GM20431 (cell line): ENCODE measurements around the gene NTPCR.
"Not testable (repeated sequence)": the region's sequence is repeated elsewhere in the genome, so short reads cannot be mapped to it uniquely, and the experiment has no call there.

ENCODE experiments used
- in situ Hi-C: fragments of 300-500 bp; cut with MseI, MboI; formaldehyde crosslinking; loops from one replicate; pipeline ENCODE4 v1.15.0; 2020; ENCODE audit warnings: low sequenced_read_pairs; ENCODE audit not compliant: unreplicated experiment

NTPCR gene

GRCh38 chr1:233003638-233004037 is 53.2 kb downstream of the NTPCR start:
- in situ Hi-C loops = not testable (repeated sequence)

DNA sequence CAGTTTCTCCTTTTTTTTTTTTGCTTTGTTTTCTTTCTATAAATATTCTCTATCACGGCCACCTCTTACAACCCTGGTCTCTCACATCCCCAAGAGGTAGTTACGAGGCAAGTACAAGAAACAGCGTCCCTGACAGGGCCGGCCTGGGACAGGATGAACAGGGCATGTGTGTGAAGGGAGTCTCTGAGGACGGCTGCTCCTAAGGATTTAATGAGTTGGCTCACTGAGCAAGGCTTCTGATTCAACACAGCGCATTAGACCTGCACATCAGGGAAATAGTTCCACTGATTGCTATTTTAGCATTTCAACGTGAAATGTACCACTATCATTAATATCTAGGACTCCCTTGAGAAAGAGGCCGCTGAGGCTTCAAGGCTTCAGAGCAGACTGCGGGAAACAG is 54.0 kb downstream of the NTPCR start:
- in situ Hi-C loops = no loop called here

GRCh38 chr1:233005156-233005555 is 54.7 kb downstream of the NTPCR start:
- in situ Hi-C loops = no loop called here

DNA sequence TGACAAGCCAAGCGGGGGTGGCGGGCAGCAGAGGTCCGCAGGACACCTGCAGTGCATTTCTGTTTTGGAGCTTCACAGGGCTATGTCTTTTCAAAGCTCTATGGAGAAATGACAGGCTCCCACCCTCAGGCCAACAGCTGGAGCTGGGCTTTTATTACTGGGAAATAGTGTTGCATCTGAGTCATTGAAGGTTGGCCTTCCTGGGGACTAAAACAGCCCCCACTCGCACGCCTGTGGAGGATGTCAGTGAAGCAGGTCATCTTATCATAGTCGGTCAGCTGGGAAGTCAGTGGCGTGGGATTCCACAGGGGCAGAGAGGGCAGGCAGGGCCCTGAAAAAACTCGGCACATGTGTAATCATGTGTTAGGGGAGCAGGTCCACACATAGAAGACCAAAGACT is 55.3 kb downstream of the NTPCR start:
- in situ Hi-C loops = no loop called here

DNA sequence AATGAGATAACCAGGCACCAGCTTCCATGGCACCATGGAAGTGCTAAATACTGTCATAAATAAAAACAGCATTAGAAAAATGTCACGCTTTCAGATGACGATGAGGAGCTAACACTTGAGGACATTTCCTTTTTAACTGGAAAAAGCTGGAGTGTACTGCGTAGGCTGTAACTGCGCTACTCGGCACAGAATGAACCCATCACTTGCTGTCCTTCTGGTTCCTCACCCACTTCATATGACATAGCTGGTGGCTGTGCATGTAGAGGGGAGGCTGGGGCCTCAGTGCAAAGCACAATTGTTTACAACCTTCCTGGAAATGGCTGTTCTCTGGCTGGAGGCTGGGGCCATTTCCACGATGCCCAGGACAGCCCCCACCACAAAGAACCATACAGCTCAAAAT is 55.7 kb downstream of the NTPCR start:
- in situ Hi-C loops = no loop called here

- in situ Hi-C loops = no loop called here
These were observed 56.1 kb downstream of the NTPCR start for GRCh38 chr1:233006541-233006973.

DNA sequence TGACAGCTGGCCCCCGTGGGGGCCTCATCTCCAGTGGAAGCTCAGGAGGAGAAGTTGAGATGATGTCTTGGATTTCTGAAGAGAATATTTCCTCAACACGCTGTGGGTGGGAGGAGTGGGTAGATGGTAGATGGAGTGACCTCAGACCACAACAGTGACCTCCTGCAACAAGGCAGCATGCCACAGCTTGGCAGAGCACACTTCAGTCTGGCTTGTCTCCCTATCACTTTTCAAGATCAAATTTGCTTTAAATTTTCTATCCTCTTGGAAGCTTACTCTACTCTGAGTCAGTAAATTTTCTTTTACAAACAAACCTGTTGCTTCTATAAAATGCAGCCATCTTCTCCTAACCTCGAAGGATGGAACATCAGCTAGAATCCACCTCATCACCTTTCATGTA is 59.7 kb downstream of the NTPCR start:
- in situ Hi-C loops = no loop called here

GRCh38 chr1:233012021-233012420 is 61.6 kb downstream of the NTPCR start:
- in situ Hi-C loops = no loop called here

DNA sequence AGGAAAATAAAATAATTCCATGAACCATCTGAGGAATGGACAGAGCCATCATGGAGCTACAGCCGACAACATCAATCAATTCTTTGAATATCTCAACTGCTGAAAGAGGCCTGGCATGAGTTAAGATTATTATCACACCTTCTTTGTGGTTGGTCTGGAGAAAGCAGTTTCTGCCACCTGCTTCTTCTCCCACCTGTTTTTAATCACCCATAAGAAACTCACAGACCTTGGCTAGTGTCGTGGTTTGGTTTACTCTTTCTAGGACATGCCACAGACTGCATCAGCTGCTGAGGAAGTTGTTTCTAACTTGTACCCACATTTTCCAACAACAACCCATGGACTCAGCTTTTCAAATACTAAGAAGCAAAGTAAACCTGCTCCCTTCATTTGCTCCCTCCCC is 65.6 kb downstream of the NTPCR start:
- in situ Hi-C loops = no loop called here

DNA sequence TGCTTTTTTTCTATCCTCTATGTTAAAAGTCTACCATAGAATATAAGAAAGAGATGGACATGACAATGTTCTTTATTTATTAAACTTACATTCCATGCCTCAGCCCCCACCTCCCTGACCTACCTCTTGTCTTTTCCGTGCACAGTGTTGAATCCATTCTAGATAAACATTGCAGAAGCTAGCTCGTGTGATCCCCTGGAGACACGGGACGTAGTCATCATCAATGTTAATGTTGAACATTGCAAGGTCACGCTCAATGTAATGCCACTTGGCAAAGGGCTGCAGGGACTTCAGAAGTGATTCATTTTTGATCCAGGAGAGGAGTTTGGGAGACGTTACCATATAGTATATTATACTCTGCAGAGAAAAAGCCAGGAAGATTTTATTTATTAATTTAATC is 66.4 kb downstream of the NTPCR start:
- in situ Hi-C loops = no loop called here

GRCh38 chr1:233019083-233019482 is 68.7 kb downstream of the NTPCR start:
- in situ Hi-C loops = no loop called here

DNA sequence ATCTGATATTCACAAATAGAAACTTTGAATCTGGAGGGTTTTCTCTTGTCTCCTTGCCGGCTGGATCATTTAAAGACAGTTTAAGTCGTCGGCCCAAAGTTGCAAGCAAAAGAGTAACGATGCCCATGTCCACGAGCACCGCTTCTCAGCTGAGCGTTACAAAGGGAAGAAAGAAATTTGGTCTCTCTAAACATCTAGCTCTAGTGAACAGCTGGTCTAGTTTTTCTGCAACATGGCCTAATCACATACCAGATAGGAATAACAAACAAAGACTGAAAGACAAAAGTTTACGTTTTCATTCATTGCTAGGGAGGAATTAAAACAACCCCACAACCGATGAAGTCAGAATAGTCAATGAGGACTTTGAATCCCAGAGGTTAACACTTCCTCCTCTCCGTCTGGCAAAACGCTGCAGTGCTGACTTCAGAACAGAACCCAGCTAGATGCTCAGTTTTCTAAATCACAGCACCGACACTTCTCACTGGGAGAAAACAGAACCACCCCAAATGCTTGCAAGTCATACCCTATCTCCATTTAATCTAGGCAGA is 69.4 kb downstream of the NTPCR start:
- in situ Hi-C loops = no loop called here

DNA sequence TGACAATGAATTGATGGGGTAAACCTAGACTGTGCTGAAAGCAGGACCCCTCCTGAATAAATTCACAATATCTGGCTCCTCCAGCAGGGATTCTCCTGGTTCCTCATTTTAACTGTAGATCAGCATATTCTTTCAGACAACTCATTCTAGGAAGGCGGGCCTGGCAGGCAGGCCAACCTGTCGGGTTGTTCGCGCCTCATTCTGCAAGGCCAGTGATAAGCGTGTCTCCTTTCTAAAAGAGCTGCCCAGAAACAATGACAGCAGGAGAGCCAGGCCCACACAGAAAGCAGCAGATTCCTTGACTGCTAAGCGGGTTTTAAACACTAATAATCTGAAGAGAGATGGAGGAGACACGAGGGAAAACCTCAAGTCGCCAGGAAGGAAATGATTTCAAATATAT is 70.0 kb downstream of the NTPCR start:
- in situ Hi-C loops = no loop called here

DNA sequence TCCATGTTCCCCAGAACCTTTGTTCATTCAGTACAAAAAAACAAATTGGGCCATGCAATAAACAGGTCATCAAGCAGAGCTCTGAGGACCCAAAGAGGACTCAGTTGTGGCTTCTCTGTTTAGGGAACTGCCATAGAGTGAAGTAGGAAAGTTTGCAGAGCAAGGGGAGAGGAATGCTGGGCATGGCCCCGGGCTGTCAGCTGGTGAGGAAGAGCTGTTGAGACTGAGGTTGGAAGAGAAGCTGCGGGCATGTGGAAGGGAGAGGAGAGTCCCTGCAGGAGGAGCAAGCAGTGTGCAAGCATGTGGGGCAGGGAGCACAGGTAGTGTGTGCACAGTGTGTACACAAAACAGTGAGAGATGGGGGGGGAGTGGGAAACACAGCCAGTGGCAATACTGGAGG is 71.8 kb downstream of the NTPCR start:
- in situ Hi-C loops = no loop called here

DNA sequence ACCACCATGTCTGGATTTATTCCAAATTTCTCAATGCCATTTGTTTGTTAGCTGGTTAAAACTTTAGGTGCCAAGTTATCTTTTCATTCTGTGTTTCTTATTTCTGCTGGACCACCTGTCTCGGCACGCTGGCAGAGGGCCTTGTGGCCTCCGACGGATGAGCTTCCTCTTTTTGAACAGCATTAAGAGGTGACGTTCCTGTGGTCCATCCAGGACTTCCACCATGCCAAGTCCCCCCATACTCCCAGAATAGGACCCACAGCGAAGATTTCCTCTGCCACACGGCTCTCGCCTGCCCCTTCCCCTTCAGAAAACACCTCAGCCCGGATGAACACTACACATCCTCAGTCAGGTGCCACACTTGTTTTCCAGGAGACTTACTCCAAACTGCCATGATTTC is 73.8 kb downstream of the NTPCR start:
- in situ Hi-C loops = no loop called here

- in situ Hi-C loops = no loop called here
These were observed 74.7 kb downstream of the NTPCR start for GRCh38 chr1:233025157-233025556.

GRCh38 chr1:233025567-233025966 is 75.2 kb downstream of the NTPCR start:
- in situ Hi-C loops = no loop called here

GRCh38 chr1:233027046-233027445 is 76.6 kb downstream of the NTPCR start:
- in situ Hi-C loops = no loop called here

GRCh38 chr1:233031521-233031920 is 81.1 kb downstream of the NTPCR start:
- in situ Hi-C loops = no loop called here

DNA sequence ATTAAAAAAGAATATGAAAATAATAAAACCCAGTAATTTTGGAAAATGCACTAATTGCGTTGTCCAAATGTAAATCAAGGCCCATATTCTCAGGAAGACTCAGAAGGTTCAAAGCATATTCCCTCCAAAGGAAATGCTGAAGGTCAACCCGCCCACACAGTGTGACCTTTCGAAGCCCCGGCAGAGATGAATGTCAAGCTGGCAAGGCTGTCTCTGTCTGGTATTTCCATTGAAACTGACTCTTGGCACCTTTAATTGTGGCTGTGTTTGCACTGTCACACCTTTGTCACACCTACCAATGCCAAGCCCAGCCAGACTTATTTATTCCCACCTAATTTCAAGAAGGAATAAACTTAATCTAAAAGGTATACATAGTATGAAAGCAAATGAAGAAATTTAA is 82.5 kb downstream of the NTPCR start:
- in situ Hi-C loops = no loop called here

DNA sequence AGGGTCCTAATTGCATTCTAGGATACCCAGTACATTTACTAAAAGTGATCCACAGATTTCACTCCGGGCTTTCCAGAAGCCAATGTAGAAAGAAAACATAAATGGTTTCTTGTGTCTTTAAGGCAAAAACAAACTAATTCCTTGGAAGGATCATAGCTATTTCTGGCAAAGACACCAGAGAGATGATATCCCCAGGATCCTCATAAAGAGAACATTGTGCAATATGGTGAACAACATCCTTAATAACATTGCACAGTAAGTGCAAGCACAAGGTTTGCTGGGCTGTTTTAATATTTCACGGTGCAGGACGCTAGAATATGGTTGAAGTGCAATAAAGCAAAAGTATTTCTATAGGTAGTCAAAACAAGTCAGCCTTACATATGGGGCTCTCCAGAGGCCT is 83.0 kb downstream of the NTPCR start:
- in situ Hi-C loops = no loop called here
